HG02610 (cell line): ENCODE results near the gene ESR2.
A peak's percentile ranks its signal among the peaks of the same experiment; 100 is the strongest.

Source experiments
- ATAC-seq: cut with Tn5 transposase; IDR thresholded peaks from one replicate; pipeline ENCODE4 v1.9.1; 2021; ENCODE audit warnings: mild to moderate bottlenecking, moderate library complexity; ENCODE audit not compliant: unreplicated experiment

Gene ESR2

DNA sequence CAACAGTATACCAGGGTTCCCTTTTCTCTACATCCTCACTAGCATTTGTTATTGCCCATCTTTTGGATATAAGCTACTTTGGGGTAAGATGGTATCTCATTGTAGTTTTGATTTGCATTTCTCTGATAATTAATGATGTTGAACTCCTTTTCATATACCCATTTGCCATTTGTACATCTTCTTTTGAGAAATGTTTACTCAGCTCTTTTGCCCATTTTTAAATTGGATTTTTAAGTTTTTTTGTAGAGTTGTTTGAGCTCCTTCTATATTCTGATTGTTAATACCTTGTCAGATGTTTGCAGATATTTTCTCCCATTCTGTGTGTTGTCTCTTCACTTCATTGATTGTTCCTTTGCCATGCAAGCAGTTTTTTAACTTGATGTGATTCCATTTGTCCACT, 22.2 kb downstream of the ESR2 start:
- no peak for ATAC-seq

DNA sequence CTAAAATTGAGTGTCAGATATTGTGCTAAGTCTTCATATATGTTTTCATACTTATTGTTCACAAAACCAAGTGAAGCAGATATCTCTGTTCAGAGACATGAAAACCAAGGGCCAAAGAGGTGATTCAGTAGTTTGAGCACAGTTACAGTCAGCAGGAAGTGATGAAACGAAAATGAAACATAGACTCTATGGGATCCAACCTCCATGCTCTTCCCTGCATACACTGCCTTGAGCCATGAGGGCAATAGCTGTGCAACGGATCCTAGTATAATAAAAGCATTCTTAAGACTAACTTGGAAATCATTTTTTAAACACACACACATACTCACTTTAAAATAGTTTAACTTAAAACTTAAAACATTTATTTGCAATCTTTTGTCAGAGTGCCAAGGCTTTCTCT, 27.9 kb downstream of the ESR2 start:
- peak; percentile 45 for ATAC-seq

DNA sequence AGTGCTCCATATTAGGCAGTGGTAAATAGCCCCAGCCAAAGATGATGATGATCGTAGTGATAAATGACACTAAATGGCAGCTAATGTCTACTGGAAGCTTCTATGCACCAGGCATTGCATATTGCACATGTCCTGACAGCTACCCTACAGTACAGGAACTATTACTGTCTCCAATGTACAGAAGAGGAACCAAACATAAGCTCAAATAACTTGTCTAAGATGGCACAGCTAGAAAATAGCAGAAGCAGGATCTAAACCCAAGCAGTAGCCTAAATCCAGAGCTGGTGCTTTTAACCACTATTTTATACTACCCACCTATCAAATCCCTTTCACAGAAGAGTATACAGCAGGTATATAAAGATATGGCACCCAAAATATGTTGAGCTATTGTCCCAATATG, 28.9 kb downstream of the ESR2 start:
- ATAC-seq, result no peak

DNA sequence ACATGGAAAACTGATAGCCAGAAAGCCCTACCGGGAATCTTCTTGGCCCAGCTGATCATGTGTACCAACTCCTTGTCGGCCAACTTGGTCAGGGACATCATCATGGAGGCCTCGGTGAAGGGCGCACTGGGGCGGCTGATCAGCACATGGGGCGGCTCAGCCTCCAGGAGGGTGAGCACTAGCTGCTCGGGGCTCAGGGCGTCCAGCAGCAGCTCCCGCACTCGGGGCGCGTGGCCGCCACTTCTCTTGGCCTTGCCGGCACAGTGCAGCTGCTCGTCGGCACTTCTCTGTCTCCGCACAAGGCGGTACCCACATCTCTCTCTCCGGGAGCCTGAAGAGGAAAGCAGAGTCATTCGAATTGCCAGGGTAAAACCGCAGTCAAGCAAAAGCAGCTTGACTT, 33.8 kb downstream of the ESR2 start:
- no peak for ATAC-seq

DNA sequence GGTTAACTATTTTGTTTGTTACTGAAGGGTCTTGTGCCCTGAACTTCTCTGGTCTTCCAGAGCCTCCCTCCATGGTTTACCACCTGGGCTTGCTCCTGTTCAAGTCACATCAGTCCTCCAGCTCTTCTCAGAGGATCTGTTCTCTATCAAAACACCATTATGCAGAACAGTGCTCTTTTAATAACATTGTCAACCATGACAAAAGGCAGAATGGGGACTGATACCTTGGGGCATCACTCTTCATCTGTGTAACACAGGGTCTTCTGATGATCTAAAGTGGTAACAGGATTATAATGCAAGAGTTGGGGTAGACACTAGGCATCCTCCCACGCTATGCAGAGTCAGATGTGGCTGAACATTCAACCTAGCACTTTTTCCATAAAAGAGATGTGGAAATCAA, 38.4 kb downstream of the ESR2 start:
- ATAC-seq, result no peak

DNA sequence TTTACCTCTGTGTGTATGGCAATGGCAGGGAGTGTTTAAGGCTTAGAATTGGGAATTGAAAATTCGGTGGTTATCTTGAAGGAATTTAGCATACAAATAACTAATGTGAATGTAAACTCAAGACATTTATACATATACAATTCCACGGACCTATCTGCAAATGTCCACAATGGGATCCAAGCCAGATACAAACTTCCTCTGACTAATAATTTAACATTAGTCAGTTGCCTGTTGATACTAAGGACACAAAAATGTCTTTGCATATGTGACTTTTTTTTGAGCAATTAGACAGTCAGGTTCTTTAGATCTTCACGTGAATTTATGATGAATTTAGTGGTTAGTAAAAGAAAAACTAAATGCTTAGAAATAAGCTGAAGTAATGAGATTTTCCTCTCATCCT, 40.5 kb downstream of the ESR2 start:
- ATAC-seq, result no peak

DNA sequence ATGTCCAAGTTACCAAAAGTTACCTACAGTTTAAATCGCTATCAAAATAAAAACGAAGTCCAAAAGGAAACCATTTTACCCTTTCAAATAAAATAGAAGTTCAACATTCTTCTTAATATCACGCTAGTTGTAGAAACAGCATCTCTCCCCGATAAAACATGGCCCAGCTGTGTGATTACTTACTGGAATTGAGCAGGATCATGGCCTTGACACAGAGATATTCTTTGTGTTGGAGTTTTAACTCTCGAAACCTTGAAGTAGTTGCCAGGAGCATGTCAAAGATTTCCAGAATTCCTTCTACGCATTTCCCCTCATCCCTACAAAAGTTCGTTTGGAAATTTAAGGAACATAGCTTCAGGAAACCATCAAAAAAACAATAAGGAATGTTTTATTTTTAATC, 44.8 kb downstream of the ESR2 start:
- ATAC-seq, result no peak

DNA sequence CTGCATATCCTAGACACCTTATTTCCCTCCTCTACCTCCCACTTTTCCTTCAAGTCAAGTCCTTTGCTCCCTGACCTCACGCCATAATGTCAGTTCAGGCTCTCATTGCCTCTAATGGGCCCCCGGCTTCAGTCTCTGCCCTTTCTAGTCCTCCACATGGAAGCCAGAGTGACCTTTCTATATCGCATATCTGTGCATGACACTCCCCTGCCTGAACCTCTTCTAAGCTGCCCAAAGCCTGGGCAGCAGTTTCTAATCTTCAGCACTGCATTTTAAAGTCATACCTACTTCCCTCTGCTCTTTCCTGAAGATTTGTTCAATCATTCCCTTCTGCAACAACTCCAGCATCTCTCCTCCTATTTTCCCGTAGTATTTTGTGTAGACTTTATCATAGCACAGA, 45.5 kb downstream of the ESR2 start:
- ATAC-seq, result no peak

DNA sequence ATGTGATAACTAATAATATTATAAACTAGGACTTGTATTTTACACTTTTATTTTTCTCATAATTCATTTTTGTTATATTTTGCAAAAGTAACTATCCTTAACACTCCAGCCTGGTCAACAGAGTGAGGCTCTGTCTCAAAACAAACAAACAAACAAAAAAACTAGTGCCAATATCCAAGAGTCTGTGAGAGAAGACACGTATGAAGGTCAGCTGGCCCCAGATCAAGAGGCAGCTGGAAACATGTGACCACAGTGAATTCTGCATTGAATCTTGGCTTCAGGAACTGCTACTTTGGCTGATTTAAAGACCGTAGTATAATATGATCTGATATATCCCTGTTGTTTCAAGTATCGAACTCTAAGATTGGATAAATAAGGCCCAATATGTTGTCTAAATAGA, 47.0 kb downstream of the ESR2 start:
- no peak for ATAC-seq

DNA sequence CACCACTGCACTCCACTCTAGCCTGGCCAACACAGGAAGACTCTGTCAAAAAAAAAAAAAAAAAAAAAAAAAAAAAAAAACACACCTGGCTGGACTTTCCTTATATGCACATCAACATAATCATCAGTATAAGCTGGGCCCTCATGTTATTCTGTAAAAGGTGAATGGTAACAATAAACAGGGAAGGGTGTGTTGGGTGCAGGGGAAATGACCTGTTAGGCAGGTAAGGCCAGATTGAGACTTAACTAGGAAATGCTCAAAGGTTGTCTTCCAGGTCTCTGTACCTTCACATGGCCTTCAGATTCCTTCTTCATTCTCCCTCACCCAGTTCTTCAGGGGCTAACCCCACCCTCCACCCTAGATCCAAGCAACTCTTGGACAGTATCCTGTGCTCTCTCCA, 47.5 kb downstream of the ESR2 start:
- ATAC-seq, result no peak

DNA sequence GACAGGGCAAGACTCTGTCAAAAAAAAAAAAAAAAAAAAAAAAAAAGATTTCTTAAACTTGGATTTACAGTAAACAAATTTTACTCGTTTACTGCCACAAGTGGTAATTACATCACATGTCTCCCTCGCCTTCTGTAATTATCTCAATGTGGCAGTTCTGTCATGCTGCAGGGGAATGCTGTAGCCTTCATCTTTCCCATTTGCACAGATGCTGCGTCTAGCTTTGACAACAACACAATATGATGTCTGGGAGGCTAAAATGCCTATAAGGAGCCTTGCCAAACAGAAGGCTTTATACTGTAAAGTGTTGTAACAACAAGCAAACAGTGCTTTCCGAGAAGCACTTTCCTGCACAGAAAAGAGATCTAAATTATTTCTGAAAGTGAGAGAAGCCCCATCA, 48.7 kb downstream of the ESR2 start:
- ATAC-seq, result no peak

DNA sequence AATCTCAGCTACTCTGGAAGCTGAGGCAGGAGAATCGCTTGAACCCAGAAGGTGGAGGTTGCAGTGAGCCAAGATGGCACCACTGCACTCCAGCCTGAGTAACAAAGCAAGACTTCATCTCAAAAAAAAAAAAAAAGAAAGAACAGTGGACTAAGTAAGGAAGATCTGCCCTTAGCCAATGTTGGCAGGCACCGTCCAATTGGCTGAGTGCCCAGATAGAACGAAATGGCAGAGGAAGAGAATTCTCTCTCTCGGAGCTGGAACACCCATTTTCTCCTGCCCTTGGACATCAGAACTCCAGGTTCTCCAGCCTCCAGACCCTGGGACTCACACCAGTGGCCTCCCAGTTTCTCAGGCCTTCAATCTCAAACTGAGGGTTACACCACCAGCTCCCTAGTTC, 49.9 kb downstream of the ESR2 start:
- ATAC-seq, result no peak

DNA sequence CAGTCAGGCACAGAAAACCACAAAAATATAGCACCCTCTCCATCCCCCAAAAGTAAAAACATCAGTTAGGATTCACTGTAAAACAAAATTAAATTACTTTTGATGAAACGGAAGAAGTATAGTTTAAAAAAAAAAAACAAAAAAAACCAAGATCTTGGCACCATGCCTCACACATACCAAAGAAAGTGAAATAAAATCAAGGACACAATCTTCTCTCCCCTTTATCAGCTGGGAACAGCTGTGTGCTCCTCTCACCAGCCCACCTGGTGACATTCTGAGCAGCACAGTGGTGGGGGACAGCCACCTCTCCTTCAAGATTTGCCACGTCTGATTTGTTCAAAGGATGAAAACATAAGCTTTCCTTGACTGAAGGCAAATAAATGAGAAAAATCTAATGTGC, 55.5 kb downstream of the ESR2 start:
- no peak for ATAC-seq

DNA sequence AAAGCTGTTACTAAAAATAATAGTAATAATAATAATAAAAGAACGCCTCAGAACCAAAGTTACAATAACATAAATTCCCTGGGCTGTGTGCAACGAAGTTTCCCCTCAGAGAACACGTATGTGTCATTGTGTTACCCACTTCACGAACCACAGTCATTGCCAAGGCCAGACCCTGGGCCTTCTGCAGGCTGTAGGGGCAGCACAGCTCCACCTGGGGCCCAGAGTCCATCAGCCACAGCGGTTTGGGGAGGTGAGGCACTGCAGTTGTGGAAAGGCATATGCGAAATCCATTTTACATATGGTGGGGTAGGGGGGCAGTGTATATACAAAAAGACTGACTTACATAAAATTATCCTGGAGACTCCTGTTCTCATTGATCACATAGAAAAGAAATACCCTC, 56.1 kb downstream of the ESR2 start:
- no peak for ATAC-seq

DNA sequence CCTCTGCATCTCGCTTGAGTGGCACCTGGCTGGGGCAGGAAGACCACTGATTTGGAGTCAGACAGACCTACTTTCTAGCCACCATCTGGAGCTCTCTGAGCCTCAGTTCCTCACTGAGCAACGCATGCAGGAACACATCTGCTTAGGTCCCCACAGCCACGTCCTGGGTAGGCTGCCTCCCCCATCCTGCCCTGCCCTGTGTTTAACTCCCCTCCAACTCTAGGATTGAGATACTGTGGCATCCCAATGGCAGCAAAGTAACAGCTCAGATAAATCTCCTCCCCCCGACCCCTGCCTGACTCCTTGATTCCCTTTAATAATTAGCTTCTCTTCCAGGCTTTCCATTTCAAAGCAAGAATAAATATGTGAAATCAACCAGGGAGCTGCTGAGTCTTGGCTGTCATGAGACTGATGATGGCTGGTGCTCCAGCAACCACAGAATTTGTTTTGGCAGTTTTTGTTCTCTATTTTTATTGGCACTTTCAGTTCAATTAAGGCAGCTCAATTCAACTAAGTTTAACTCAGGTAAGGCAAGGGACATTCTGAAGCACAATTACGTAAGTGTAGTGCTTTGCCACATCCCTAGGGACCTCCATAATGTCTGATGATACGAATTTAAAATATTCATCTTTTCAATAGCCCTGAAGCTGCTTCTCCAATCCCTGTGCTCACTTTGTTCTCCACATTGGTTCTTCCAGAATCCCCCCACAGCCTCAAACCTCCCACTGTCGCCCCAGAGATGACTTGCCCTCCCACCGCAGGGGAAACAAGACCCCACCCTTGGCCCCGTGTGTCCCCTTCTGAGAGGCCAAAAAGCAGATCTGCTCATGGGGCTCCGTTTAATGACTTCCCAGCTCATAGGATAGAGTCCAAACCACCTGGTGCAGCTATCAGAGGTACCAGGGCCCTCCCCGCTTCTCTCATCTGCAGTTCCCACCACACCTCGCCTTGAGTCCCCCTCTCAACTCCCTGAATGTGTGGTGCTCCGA, 58.2 kb downstream of the ESR2 start:
- ATAC-seq, result peak; percentile 56

DNA sequence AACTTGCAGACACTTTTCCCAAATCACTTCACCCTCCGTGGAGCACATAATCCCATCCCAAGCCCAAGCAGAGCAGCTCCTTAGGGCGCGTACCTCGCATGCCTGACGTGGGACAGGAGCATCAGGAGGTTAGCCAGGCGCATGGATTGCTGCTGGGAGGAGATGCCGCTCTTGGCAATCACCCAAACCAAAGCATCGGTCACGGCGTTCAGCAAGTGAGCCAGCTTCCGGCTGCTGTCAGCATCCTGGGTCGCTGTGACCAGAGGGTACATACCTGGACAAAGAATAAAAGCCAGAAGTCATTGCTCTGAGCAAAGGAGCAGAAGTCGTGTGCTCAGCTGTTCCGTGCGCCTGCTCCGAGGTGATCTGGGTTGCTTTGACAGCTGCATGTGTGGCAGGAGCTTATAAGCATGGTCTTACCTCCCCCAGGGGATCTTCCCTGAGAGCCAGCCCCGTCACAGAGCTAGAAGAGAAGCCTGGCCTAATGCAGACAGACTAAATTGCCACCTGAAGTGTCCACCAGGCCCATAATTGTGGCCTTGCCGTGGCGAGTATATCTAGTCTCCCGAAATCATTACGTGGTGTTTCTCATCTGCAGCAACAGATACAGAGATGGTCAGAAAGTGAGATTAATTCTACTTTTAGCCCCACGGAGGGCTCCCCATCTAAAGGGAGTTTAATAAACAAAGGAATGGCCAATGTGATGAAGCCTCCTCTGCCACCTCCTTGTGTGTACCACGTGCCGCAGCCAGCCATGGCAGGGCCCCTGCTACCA, 59.1 kb downstream of the ESR2 start:
- no peak for ATAC-seq

DNA sequence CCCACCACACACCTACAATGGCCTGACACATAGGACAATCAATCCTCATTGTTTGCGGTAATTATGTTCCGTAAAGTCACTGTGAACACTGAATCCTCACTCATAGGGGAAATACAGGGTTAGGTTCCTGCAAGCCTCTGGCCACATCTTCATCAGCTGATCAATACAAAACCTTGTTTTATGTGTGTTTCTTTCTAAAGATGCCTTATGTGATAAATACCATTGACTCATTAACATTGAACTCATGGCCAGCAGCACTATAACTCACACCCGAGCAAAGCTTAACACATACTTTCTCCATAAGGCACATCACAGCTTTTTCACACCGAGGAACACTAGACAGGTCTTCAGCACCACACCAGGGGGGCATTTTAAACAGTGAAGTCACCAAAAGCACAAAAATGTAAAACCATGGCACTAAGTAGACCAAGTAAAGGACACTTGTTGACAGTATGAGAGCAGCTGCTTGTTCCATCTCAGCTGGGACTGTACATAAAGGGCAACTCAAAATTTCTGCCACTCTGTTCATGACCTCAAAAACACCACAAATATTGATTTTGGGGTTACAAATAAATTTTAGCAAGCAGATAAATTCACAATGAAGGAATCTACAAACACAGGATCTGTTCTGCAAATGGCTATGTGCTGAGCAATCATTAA, 60.5 kb downstream of the ESR2 start:
- no peak for ATAC-seq

DNA sequence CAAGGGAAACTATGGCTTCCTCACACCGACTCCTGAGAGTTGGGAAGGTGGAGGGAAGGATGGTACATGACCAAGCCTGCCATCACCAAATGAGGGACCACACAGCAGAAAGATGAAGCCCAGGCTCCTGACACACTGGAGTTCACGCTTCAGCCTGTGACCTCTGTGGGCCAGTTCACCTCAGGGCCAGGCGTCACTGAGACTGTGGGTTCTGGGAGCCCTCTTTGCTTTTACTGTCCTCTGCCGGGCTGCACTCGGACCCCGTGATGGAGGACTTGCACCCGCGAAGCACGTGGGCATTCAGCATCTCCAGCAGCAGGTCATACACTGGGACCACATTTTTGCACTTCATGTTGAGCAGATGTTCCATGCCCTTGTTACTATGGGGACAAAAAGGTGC, 61.2 kb downstream of the ESR2 start:
- no peak for ATAC-seq

DNA sequence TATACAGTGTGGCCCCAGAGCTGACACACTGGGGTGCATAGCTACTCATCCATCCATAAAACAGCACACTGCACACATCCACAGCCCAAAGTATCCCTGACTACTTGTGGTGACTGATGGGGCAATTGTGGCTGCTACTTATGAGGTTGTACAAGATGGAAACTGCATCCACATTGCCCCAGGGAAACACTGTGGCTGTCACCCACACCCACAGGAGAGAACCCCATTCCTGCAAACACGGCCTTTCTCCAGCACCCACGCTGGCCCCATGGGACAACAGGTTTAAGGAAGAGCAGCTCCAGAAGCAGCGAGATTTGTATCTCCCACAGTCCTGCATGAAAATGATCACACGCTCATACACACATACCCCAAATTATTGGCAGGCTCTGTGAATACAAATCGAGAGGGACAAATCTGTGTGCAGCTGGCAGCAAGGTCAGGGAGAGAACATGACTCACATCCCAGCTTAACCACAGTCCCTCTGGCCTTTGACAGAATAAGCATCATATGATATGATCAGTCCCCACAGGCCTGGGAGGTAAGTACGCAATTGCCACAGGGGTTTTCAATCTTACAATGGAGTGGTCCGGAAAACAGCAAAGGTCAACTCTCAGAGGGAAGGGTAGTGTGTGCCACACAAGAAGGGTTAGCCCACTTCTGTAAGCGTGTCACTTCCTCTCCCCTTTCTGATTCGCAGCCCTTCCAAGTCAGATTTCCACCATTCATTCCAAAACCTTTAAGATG, 61.9 kb downstream of the ESR2 start:
- ATAC-seq, result peak; percentile 63

DNA sequence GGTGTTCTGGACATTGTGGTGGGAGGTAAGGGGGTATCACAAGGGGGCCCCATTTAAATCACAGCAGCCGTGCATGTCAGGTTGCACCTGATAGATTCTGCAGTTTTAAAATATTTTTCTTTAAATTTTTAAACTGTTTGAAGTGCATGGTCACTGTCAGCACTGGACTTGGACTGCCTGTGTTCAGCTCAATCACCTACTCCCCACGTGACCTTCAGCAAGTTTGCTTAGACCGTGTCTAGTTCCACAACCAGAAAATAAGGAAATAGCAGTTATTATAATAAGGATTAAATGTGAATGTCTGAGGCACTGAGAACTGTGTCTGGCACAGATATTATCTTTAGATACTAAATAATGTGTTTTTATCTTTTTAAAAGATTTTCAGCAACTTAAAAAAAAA, 64.7 kb downstream of the ESR2 start:
- no peak for ATAC-seq

DNA sequence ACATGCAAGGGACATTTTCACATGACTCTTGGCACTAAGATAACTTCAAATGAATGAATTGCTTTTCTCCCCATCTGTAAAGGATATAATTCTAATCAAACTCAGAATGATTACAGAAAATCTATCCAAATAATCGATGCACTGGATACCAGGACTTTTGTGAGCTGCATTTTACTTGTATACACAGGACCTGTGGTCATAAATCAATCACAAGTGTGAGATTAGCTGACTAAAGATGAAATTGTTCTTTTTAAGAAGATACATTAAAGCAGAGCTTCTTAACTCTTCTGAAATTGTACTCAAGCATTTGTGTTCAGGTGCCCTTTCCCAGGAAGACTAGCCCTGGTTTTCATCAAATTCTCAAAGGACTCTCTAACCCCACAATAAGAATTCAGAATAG, 66.3 kb downstream of the ESR2 start:
- no peak for ATAC-seq
